ENCODE measurements around the gene CDH3.

- TF ChIP-seq CTCF (optimal IDR thresholded peaks at IDR 0.05 in 1 of 3, IDR thresholded peaks at IDR 0.05 in 1 of 3, conservative IDR thresholded peaks at IDR 0.05 in 1 of 3; ENCODE audit: extremely low read depth in 1 of 3, insufficient read depth in 2 of 3, low read length in 3 of 3) (no peak), EZH2 (IDR thresholded peaks at IDR 0.05; ENCODE audit: low read length) (no peak)
Measured at GRCh38 chr16:68710211-68710610, 65.1 kb downstream of the CDH3 start.

Data from keratinocyte (primary cell).